Type B pancreatic cell (in vitro differentiated cells): ENCODE results near the gene IQCK. TPM values are rescaled to one million over a fixed set of nuclear protein-coding genes. Genes with fewer than 3 reads are reported as not detected.

Source experiments
- DNase-seq: peaks from one replicate; pipeline ENCODE4 v3.0.0; 2021; ENCODE audit warnings: mixed read lengths; ENCODE audit not compliant: unreplicated experiment; ENCODE audit errors: extremely low spot score
- H3K27ac Mint-ChIP-seq: 2 replicates; pipeline ENCODE4 v1.8.0; 2021; ENCODE audit warnings: mild to moderate bottlenecking, mixed read lengths
- H3K27me3 Mint-ChIP-seq: 2 replicates; pipeline ENCODE4 v1.8.0; 2021; ENCODE audit warnings: mixed read lengths
- H3K36me3 Mint-ChIP-seq: 2 replicates; pipeline ENCODE4 v1.8.0; 2021; ENCODE audit warnings: mixed read lengths
- H3K4me1 Mint-ChIP-seq: one replicate; pipeline ENCODE4 v1.8.0; 2021; ENCODE audit warnings: mixed read lengths; ENCODE audit not compliant: unreplicated experiment
- H3K4me3 Mint-ChIP-seq: 2 replicates; pipeline ENCODE4 v1.8.0; 2021; ENCODE audit warnings: mild to moderate bottlenecking, mixed read lengths
- H3K9me3 Mint-ChIP-seq: 2 replicates; pipeline ENCODE4 v1.8.0; 2021; ENCODE audit warnings: mixed read lengths
- CTCF ChIP-seq: fragments of 200-600 bp; sonication (generic); conservative IDR thresholded peaks from 2 replicates; pipeline ENCODE4 v1.5.0; 2021; ENCODE audit warnings: antibody characterized with exemption, mild to moderate bottlenecking
- total RNA-seq: library from RNA; stranded (reverse); gene quantifications from 2 replicates; pipeline ENCODE4 v1.2.1, GENCODE V29; 2021; ENCODE audit warnings: low replicate concordance

The IQCK gene
- total RNA-seq, 1 donor from 2014 or later, result 23.0 TPM

- no peak overlapping the region for H3K27ac Mint-ChIP-seq
- TF ChIP-seq CTCF, result no peak
- no peaks in the 10 kb centered on the region for H3K9me3 Mint-ChIP-seq
- DNase-seq, result no peak
- peaks cover 16% of the 10 kb centered on the region for H3K4me1 Mint-ChIP-seq
- no peak overlapping the region for H3K4me3 Mint-ChIP-seq
- peaks cover 3% of the 10 kb centered on the region for H3K27me3 Mint-ChIP-seq
- peaks cover 21% of the 10 kb centered on the region for H3K36me3 Mint-ChIP-seq
Observed at GRCh38 chr16:19874851-19875546, 156.9 kb downstream of the IQCK start.

DNA sequence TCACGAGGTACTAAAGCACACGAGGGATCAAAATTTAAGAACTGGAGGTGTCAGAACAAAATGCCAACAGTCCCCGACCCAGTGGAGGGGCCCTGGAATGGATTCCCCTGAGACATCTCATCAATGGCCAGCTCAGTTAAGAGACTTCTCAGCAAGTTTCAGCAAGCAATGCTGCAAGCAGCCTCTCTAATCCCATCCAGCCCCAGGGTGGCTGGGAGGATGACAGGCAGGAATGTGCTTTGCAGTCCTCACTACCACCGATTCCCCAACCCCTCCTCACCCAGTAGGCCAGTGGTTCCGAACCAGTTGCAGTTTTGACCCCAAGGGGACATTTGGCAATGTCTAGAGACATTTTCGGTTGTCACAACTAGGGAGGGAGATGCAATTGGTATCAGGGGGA lies 157.8 kb downstream of the IQCK start:
- no peak overlapping the region for H3K27ac Mint-ChIP-seq
- peaks cover 15% of the 10 kb centered on the region for H3K36me3 Mint-ChIP-seq
- no peak for DNase-seq
- H3K9me3 Mint-ChIP-seq, result no peaks in the 10 kb centered on the region
- no peak for TF ChIP-seq CTCF
- H3K4me1 Mint-ChIP-seq, result peaks cover 16% of the 10 kb centered on the region
- peaks cover 3% of the 10 kb centered on the region for H3K27me3 Mint-ChIP-seq
- no peak overlapping the region for H3K4me3 Mint-ChIP-seq

- TF ChIP-seq CTCF, result no peak
- Mint-ChIP-seq H3K4me3 (no peak overlapping the region), H3K36me3 (peaks cover 12% of the 10 kb centered on the region), H3K27ac (no peak overlapping the region), H3K27me3 (peaks cover 3% of the 10 kb centered on the region), H3K4me1 (peaks cover 16% of the 10 kb centered on the region), H3K9me3 (no peaks in the 10 kb centered on the region)
- DNase-seq, result no peak
Observed at GRCh38 chr16:19876501-19877059, 158.5 kb downstream of the IQCK start.

DNA sequence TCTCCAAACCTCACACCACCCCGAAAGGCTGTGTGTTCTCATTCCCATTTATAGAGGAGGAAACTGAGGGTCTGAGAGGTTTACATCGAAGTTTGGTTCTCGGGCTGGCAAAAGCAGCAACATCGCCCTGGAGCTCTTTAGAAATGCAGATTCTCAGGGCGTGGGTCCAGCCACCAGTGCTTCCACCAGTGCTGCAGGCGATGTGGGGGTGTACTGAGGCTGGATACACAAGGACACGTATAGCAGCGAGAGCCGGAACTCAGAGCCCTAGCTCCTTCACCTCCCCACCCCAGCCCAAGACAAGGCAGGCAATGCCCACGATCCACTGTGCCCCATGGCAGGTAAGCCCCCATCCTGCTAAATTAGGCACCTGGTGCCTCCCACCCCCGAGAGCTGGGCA lies 160.7 kb downstream of the IQCK start:
- no peak overlapping the region for H3K4me3 Mint-ChIP-seq
- peaks cover 18% of the 10 kb centered on the region for H3K36me3 Mint-ChIP-seq
- peaks cover 32% of the 10 kb centered on the region for H3K4me1 Mint-ChIP-seq
- H3K27me3 Mint-ChIP-seq, result peaks cover 9% of the 10 kb centered on the region
- DNase-seq, result no peak
- H3K27ac Mint-ChIP-seq, result no peak overlapping the region
- TF ChIP-seq CTCF, result no peak
- no peaks in the 10 kb centered on the region for H3K9me3 Mint-ChIP-seq

- peaks cover 15% of the 10 kb centered on the region for H3K36me3 Mint-ChIP-seq
- H3K27ac Mint-ChIP-seq, result peak overlapping the region; percentile 81
- TF ChIP-seq CTCF, result no peak
- H3K9me3 Mint-ChIP-seq, result no peaks in the 10 kb centered on the region
- peaks cover 32% of the 10 kb centered on the region for H3K4me1 Mint-ChIP-seq
- H3K4me3 Mint-ChIP-seq, result peak overlapping the region; percentile 61
- no peak for DNase-seq
- peaks cover 9% of the 10 kb centered on the region for H3K27me3 Mint-ChIP-seq
Observed at GRCh38 chr16:19879241-19879792, 161.2 kb downstream of the IQCK start.
